Measurements from ENCODE around the gene ARL5C.

GRCh38 chr17:39156491-39156890 lies 9.5 kb downstream of the ARL5C start:
- TF ChIP-seq CTCF (IDR thresholded peaks at IDR 0.05; ENCODE audit: insufficient read depth, low read length, poor library complexity, severe bottlenecking) (no peak), EZH2phosphoT487 (conservative IDR thresholded peaks at IDR 0.05; ENCODE audit: low read length) (no peak)

All from SU-DHL-6 (cell line).